Neural crest cell (in vitro differentiated cells): ENCODE measurements around the gene HCFC1R1. TPM values are rescaled to one million over a fixed set of nuclear protein-coding genes. Genes with fewer than 3 reads are reported as not detected.

Experiments
- DNase-seq: peaks from one replicate; pipeline ENCODE4 v3.0.0; 2021; ENCODE audit warnings: low read depth, mixed read lengths, low spot score
- H3K27ac Mint-ChIP-seq: one replicate; pipeline ENCODE4 v1.8.0; 2021; ENCODE audit warnings: mild to moderate bottlenecking, mixed read lengths; ENCODE audit not compliant: unreplicated experiment
- H3K27me3 Mint-ChIP-seq: 2 replicates; pipeline ENCODE4 v1.8.0; 2021; ENCODE audit warnings: low read depth, mild to moderate bottlenecking, mixed read lengths
- H3K36me3 Mint-ChIP-seq: 2 replicates; pipeline ENCODE4 v1.8.0; 2021; ENCODE audit warnings: low read depth, mild to moderate bottlenecking, mixed read lengths
- H3K4me1 Mint-ChIP-seq: 2 replicates; pipeline ENCODE4 v1.8.0; 2021; ENCODE audit warnings: mixed read lengths
- H3K4me3 Mint-ChIP-seq: one replicate; pipeline ENCODE4 v1.8.0; 2021; ENCODE audit warnings: mild to moderate bottlenecking, mixed read lengths
- H3K9me3 Mint-ChIP-seq: 2 replicates; pipeline ENCODE4 v1.8.0; 2021; ENCODE audit warnings: mixed read lengths
- CTCF ChIP-seq: fragments of 200-600 bp; sonication (generic); conservative IDR thresholded peaks from 2 replicates; pipeline ENCODE4 v1.5.0; 2021; ENCODE audit warnings: antibody characterized with exemption, mild to moderate bottlenecking
- total RNA-seq: library from RNA; stranded (reverse); gene quantifications from 2 replicates; pipeline ENCODE4 v1.2.1, GENCODE V29; 2021

HCFC1R1 gene
- total RNA-seq, 1 donor from 2014 or later: 23.7 TPM

GRCh38 chr16:2973605-2974318, 50.0 kb downstream of the HCFC1R1 start:
- DNase-seq: no peak
- H3K27me3 Mint-ChIP-seq: peaks cover 14% of the 10 kb centered on the region
- H3K4me3 Mint-ChIP-seq: peak overlapping the region; percentile 51
- TF ChIP-seq CTCF: no peak
- no peak overlapping the region for H3K27ac Mint-ChIP-seq
- peaks cover 25% of the 10 kb centered on the region for H3K4me1 Mint-ChIP-seq
- no peaks in the 10 kb centered on the region for H3K9me3 Mint-ChIP-seq
- H3K36me3 Mint-ChIP-seq: peaks cover 5% of the 10 kb centered on the region

GRCh38 chr16:2973093-2973492, 50.6 kb downstream of the HCFC1R1 start:
- DNase-seq: no peak
- H3K4me1 Mint-ChIP-seq: peaks cover 30% of the 10 kb centered on the region
- no peak for TF ChIP-seq CTCF

More at GRCh38 chr16:2973093-2973492, 50.6 kb downstream of the HCFC1R1 start:
- Mint-ChIP-seq H3K9me3 (no peaks in the 10 kb centered on the region), H3K27me3 (peaks cover 21% of the 10 kb centered on the region), H3K27ac (no peak overlapping the region), H3K36me3 (peaks cover 5% of the 10 kb centered on the region), H3K4me3 (peak overlapping the region; percentile 89)

Other genes with a start within 250 kb of the HCFC1R1 start
- 249 and 261 TPM in 2 replicates for gene ELOB, start 246.7 kb downstream of the HCFC1R1 start, total RNA-seq
- gene PRSS33, start 236.4 kb downstream of the HCFC1R1 start, total RNA-seq: 0.23 and 0.39 TPM in 2 replicates
- gene PRSS41, start 225.5 kb downstream of the HCFC1R1 start, total RNA-seq: not detected in 2 replicates
- gene PRSS21, start 206.7 kb downstream of the HCFC1R1 start, total RNA-seq: not detected in 2 replicates
- not detected in 2 replicates for gene ZG16B, start 193.6 kb downstream of the HCFC1R1 start, total RNA-seq
- not detected in 2 replicates for gene PRSS22, start 165.8 kb downstream of the HCFC1R1 start, total RNA-seq
- 32.3 and 32.4 TPM in 2 replicates for gene FLYWCH2, start 140.7 kb downstream of the HCFC1R1 start, total RNA-seq
- 26.4 and 26.7 TPM in 2 replicates for gene FLYWCH1, start 112.0 kb downstream of the HCFC1R1 start, total RNA-seq
- gene KREMEN2, start 59.7 kb downstream of the HCFC1R1 start, total RNA-seq: 1.0 TPM in 2 replicates
- 53.3 and 53.4 TPM in 2 replicates for gene PAQR4, start 54.6 kb downstream of the HCFC1R1 start, total RNA-seq
- 80.1 and 82.2 TPM in 2 replicates for gene PKMYT1, start 43.5 kb downstream of the HCFC1R1 start, total RNA-seq
- gene CLDN9, start 11.0 kb downstream of the HCFC1R1 start, total RNA-seq: not detected in 2 replicates
- 0.47 and 0.55 TPM in 2 replicates for gene CLDN6, start 5.8 kb downstream of the HCFC1R1 start, total RNA-seq
- gene TNFRSF12A, start 3.6 kb downstream of the HCFC1R1 start, total RNA-seq: 3.1 and 3.5 TPM in 2 replicates
- 62.5 and 68.0 TPM in 2 replicates for gene THOC6, start 93 bp upstream of the HCFC1R1 start, total RNA-seq
- not detected in 2 replicates for gene BICDL2, start 13.0 kb upstream of the HCFC1R1 start, total RNA-seq
- 0.64 and 0.96 TPM in 2 replicates for gene MMP25, start 22.6 kb upstream of the HCFC1R1 start, total RNA-seq
- gene IL32, start 41.7 kb upstream of the HCFC1R1 start, total RNA-seq: not detected in 2 replicates
- not detected in 2 replicates for gene ZSCAN10, start 75.4 kb upstream of the HCFC1R1 start, total RNA-seq
- 19.7 and 21.1 TPM in 2 replicates for gene ZNF205, start 88.6 kb upstream of the HCFC1R1 start, total RNA-seq
- gene ZNF213, start 111.1 kb upstream of the HCFC1R1 start, total RNA-seq: 14.9 and 15.9 TPM in 2 replicates
- 0.35 TPM in 1 of 2 replicates, not detected in the other for gene OR1F1, start 164.3 kb upstream of the HCFC1R1 start, total RNA-seq
- 12.1 and 14.1 TPM in 2 replicates for gene ZNF200, start 211.2 kb upstream of the HCFC1R1 start, total RNA-seq
- gene MEFV, start 232.7 kb upstream of the HCFC1R1 start, total RNA-seq: not detected in 2 replicates